Fibroblast of the aortic adventitia (primary cell): ENCODE results near the gene PYGO2. TPM values are rescaled to one million over a fixed set of nuclear protein-coding genes. Genes with fewer than 3 reads are reported as not detected.

Experiments used
- DNase-seq: peaks from one replicate; pipeline ENCODE4 v3.0.0-alpha.2; 2010; ENCODE audit warnings: low read depth
- H3K4me3 ChIP-seq: 2 replicates; pipeline ENCODE4 v1.5.1; 2011; ENCODE audit warnings: low read depth, mild to moderate bottlenecking, control low read depth, low read length, moderate library complexity
- CTCF ChIP-seq: IDR thresholded peaks from 2 replicates; pipeline ENCODE4 v1.5.1; 2011; ENCODE audit warnings: mild to moderate bottlenecking, low read length, control low read depth, inconsistent platforms; ENCODE audit not compliant: insufficient read depth
- total RNA-seq: library from RNA; depleted of rRNA; stranded (reverse); fragments of >200 nt; gene quantifications from 2 replicates; pipeline ENCODE4 v1.2.3, GENCODE V29; 2012; ENCODE audit warnings: low replicate concordance

PYGO2 gene
- total RNA-seq, 1 donor, result 18.0 TPM

- no peak for DNase-seq
- TF ChIP-seq CTCF, result no peak
- H3K4me3 ChIP-seq, result peak overlapping the region; percentile 80
Measured at GRCh38 chr1:154971341-154971998, 9.9 kb upstream of the PYGO2 start.

- DNase-seq, result peak; percentile 93
- H3K4me3 ChIP-seq, result peak within 1 kb of the TSS; percentile 80
- no peak for TF ChIP-seq CTCF
Measured at GRCh38 chr1:154970631-154971340, 9.2 kb upstream of the PYGO2 start, which contains the start of gene SHC1. SHC1 (minus strand) TSS chr1:154970747; CDS start chr1:154970526, 221 bp downstream.

GRCh38 chr1:154969860-154970452 is 8.4 kb upstream of the PYGO2 start:
- H3K4me3 ChIP-seq, result peak overlapping the region; percentile 80
- TF ChIP-seq CTCF, result no peak
- DNase-seq, result no peak

GRCh38 chr1:154969246-154969645 is 7.7 kb upstream of the PYGO2 start:
- TF ChIP-seq CTCF, result no peak
- peak overlapping the region; percentile 80 for H3K4me3 ChIP-seq
- no peak for DNase-seq

- TF ChIP-seq CTCF, result no peak
- DNase-seq, result no peak
- peak overlapping the region; percentile 80 for H3K4me3 ChIP-seq
Measured at GRCh38 chr1:154968731-154969130, 7.1 kb upstream of the PYGO2 start.

- no peak for DNase-seq
- TF ChIP-seq CTCF, result no peak
- peak overlapping the region; percentile 17 for H3K4me3 ChIP-seq
Measured at GRCh38 chr1:154967331-154967950, 5.9 kb upstream of the PYGO2 start.
